Measurements from ENCODE around the gene HMCES.

- TF ChIP-seq ZNF460 (CRISPR knock-in tag; IDR thresholded peaks at IDR 0.05; ENCODE audit: borderline replicate concordance) (no peak), SNAPC5 (CRISPR knock-in tag; IDR thresholded peaks at IDR 0.05; ENCODE audit: borderline replicate concordance) (no peak), POLR2A (IDR thresholded peaks at IDR 0.05; ENCODE audit: insufficient read depth in 1 of 2, low read depth in 2 of 2, low read length in 2 of 2) (no peak), PHF20 (CRISPR knock-in tag; IDR thresholded peaks at IDR 0.05) (no peak)
- TF ChIP-seq, protein P1, sequence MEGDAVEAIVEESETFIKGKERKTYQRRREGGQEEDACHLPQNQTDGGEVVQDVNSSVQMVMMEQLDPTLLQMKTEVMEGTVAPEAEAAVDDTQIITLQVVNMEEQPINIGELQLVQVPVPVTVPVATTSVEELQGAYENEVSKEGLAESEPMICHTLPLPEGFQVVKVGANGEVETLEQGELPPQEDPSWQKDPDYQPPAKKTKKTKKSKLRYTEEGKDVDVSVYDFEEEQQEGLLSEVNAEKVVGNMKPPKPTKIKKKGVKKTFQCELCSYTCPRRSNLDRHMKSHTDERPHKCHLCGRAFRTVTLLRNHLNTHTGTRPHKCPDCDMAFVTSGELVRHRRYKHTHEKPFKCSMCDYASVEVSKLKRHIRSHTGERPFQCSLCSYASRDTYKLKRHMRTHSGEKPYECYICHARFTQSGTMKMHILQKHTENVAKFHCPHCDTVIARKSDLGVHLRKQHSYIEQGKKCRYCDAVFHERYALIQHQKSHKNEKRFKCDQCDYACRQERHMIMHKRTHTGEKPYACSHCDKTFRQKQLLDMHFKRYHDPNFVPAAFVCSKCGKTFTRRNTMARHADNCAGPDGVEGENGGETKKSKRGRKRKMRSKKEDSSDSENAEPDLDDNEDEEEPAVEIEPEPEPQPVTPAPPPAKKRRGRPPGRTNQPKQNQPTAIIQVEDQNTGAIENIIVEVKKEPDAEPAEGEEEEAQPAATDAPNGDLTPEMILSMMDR (CRISPR knock-in tag; IDR thresholded peaks at IDR 0.05): no peak
These were observed 48.8 kb downstream of the HMCES start for GRCh38 chr3:129327510-129327909.
